Activated B cell treated with CpG ODN at 0.5 μM for 24 hours (primary cell): Measurements from ENCODE around the gene MKI67. TPM values are rescaled to one million over a fixed set of nuclear protein-coding genes. Genes with fewer than 3 reads are reported as not detected.

Experiments used
- ATAC-seq: fragments of 200-7000 bp; cut with Tn5 transposase; one replicate; pipeline ENCODE4 v1.10.0; 2021; ENCODE audit warnings: low read depth, mild to moderate bottlenecking, moderate library complexity
- CTCF ChIA-PET: fragments of 350-600 bp; sonication (Branson Sonifier 250); formaldehyde crosslinking; loops from one replicate; lab custom pipeline; 2021; ENCODE audit warnings: antibody characterized with exemption; lab: Charles Lee
- POLR2A ChIA-PET: fragments of 350-600 bp; sonication (Branson Sonifier 250); formaldehyde crosslinking; loops from one replicate; lab custom pipeline; 2021; ENCODE audit warnings: antibody characterized with exemption; lab: Charles Lee
- DNase-seq: peaks from one replicate; pipeline ENCODE4 v3.0.0; 2022
- H3K27ac Mint-ChIP-seq: one replicate; pipeline ENCODE4 v1.8.0; 2020; ENCODE audit warnings: mixed read lengths
- H3K27me3 Mint-ChIP-seq: one replicate; pipeline ENCODE4 v1.8.0; 2021; ENCODE audit warnings: mixed read lengths
- H3K36me3 Mint-ChIP-seq: one replicate; pipeline ENCODE4 v1.8.0; 2021; ENCODE audit warnings: low read depth, mixed read lengths
- H3K4me1 Mint-ChIP-seq: one replicate; pipeline ENCODE4 v1.8.0; 2021; ENCODE audit warnings: mixed read lengths
- H3K4me3 Mint-ChIP-seq: one replicate; pipeline ENCODE4 v1.8.0; 2020; ENCODE audit warnings: mild to moderate bottlenecking, mixed read lengths
- H3K9me3 Mint-ChIP-seq: one replicate; pipeline ENCODE4 v1.8.0; 2020; ENCODE audit warnings: mixed read lengths
- intact Hi-C: fragments of 100-400 bp; cut with micrococcal nuclease; formaldehyde crosslinking; loops from one replicate; pipeline ENCODE4 v1.15.1; 2024
- total RNA-seq: library from RNA; stranded (reverse); gene quantifications from 2 replicates; pipeline ENCODE4 v1.2.3, GENCODE V29; 2022
- TF ChIP-seq, protein P1 (sequence below): fragments of 200-600 bp; IDR thresholded peaks from one replicate; pipeline ENCODE4 v1.8.0; 2022; ENCODE audit warnings: antibody characterized with exemption, mild to moderate bottlenecking

MKI67 gene
- total RNA-seq, 1 donor from 2014 or later = 2.2 TPM

DNA sequence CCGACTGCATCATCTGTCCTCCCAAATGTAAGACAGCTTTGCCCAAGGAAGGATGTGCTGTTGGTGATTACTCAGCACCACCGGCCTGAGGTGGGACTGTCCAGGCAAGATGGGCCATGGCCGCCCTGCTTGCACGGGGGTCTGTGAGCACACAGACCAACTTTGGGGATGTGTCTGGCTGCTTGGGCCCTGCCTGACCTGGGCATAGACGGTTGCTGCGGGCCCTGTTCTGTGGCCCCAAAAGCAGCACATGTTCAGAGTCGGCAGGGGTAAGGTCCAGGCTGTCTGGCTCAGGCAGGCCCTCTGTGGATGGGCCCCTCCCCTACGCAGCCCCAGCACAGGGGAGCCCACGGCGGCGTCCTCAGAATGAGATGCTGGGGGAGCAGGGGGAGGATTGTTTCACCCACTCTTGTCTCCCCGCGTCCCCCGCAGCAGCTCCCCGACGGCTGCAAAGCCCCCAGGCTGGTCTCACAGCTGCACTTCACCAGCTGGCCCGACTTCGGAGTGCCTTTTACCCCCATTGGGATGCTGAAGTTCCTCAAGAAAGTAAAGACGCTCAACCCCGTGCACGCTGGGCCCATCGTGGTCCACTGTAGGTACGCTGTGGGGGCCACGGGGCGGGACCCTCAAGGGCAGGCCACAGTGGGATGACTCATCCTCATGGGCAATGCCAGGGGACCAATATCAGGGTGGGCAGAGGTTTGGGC is 58.4 kb downstream of the MKI67 start:
- no peak for ATAC-seq
- CTCF ChIA-PET = interaction anchor here (1.8 to 6.0 kb wide), 5 partner anchors 20 to 214 kb away, joined by 8 to 196 read pairs (median 19); partner anchors contain the start of gene PTPRE
- Mint-ChIP-seq H3K27me3 (no peaks in the 10 kb centered on the region), H3K4me1 (peaks cover 51% of the 10 kb centered on the region), H3K4me3 (no peak overlapping the region), H3K36me3 (peaks cover 69% of the 10 kb centered on the region), H3K9me3 (no peaks in the 10 kb centered on the region), H3K27ac (no peak overlapping the region)
- TF ChIP-seq, protein P1, sequence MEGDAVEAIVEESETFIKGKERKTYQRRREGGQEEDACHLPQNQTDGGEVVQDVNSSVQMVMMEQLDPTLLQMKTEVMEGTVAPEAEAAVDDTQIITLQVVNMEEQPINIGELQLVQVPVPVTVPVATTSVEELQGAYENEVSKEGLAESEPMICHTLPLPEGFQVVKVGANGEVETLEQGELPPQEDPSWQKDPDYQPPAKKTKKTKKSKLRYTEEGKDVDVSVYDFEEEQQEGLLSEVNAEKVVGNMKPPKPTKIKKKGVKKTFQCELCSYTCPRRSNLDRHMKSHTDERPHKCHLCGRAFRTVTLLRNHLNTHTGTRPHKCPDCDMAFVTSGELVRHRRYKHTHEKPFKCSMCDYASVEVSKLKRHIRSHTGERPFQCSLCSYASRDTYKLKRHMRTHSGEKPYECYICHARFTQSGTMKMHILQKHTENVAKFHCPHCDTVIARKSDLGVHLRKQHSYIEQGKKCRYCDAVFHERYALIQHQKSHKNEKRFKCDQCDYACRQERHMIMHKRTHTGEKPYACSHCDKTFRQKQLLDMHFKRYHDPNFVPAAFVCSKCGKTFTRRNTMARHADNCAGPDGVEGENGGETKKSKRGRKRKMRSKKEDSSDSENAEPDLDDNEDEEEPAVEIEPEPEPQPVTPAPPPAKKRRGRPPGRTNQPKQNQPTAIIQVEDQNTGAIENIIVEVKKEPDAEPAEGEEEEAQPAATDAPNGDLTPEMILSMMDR = no peak
- intact Hi-C loops = no loop called here
- POLR2A ChIA-PET = no interaction called here
- no peak for DNase-seq

DNA sequence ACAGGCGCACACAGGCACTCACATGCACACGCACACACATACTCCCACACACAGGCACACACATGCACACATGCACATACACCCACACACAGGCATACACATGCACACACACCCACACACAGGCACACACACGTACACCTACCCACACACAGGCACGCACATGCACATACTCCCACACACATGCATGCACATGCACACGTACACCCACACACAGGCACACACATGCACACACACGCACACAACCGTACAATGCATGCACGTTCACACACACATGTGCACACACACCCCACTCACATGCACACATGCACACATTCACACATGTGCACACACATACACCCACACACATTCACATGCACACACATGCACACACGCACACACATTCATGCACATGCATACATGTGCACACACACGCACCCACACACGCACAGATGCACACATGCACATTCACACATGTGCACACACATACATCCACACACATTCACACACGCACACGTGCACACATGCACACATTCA is 59.3 kb downstream of the MKI67 start:
- TF ChIP-seq, protein P1 = no peak
- no peaks in the 10 kb centered on the region for H3K27me3 Mint-ChIP-seq
- H3K9me3 Mint-ChIP-seq = no peaks in the 10 kb centered on the region
- no peak for ATAC-seq
- DNase-seq = no peak
- H3K4me3 Mint-ChIP-seq = no peak overlapping the region
- ChIA-PET CTCF (interaction anchor here (2.3 to 6.0 kb wide), 3 partner anchors 31 to 160 kb away, joined by 10 to 196 read pairs (median 44); partner anchors contain the start of gene PTPRE), POLR2A (interaction anchor here (5.6 kb wide), 1 partner anchor 18 kb away, joined by 162 read pairs; no protein-coding TSS in a partner anchor)
- intact Hi-C loops = no loop called here
- peaks cover 60% of the 10 kb centered on the region for H3K4me1 Mint-ChIP-seq
- H3K36me3 Mint-ChIP-seq = peaks cover 62% of the 10 kb centered on the region
- H3K27ac Mint-ChIP-seq = no peak overlapping the region

DNA sequence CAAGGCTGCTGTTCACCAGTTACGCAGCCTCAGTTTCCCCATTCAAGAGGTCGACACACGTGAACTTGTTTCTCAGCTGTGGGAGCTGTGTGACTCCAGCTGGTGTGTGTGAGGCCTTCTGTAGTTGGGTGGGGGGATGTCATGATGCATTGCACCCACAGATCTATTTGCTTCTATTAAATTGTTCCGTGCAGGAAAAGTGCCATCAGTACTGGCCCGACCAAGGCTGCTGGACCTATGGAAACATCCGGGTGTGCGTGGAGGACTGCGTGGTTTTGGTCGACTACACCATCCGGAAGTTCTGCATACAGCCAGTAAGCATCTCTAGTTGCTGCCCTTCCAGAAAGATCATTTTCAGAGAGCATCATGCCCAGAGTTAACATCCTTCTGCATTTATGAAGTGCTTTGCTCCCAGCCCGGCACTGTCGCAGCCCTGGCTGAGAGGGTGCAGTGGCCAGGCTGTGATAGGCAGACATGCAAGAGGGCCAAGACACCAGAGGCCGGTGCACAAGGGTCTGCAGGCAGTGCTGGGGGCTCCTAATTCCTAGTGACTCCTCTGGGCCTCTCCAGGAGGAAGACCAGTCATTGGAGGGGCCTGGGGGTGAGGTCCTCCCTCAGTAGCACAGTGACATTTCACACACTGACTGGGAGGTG is 60.2 kb downstream of the MKI67 start:
- H3K9me3 Mint-ChIP-seq = no peaks in the 10 kb centered on the region
- intact Hi-C loops = loop anchor here (1.0 kb wide), 2 partner anchors 60 to 160 kb away; partner anchors contain the start of gene MKI67
- H3K4me3 Mint-ChIP-seq = no peak overlapping the region
- H3K27me3 Mint-ChIP-seq = no peaks in the 10 kb centered on the region
- ChIA-PET CTCF (interaction anchor here (2.3 to 6.0 kb wide), 2 partner anchors 31 to 159 kb away, joined by 10 to 44 read pairs; partner anchors contain the start of gene PTPRE), POLR2A (interaction anchor here (4.5 to 5.6 kb wide), 2 partner anchors 17 to 212 kb away, joined by 22 to 162 read pairs; no protein-coding TSS in a partner anchor)
- TF ChIP-seq, protein P1 = no peak
- ATAC-seq = no peak
- peaks cover 64% of the 10 kb centered on the region for H3K4me1 Mint-ChIP-seq
- peak overlapping the region; percentile 53 for H3K27ac Mint-ChIP-seq
- H3K36me3 Mint-ChIP-seq = peaks cover 55% of the 10 kb centered on the region
- DNase-seq = no peak

DNA sequence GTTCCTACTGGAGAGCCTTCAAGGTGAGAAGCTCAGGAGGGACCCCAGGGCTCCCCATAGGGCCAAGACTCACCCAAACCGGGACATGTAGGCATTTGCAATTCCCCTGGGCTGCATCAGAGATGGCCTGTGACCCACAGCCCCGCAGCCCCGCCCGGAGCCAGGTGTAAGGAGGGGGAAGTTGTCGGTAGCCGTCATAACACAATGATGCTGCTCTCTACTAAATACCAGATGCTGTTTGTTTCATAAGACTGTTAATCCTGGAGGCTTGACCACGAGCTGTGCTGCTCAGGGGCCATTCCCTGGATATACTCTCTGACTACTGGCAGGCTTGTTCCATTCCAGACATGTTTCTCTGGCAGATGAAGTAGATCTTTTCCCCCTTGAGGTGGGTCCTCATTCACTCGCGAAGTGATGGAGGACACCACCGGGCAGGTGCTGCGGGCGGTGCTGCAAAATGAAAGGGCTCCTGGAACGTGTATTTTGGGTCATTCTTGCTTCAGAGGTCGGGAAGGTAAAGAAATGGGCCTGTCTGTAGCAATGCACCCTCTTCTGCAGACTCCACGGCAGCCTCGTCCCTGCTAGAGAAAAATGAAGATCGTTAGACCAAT is 61.1 kb downstream of the MKI67 start:
- Mint-ChIP-seq H3K36me3 (peaks cover 52% of the 10 kb centered on the region), H3K4me1 (peaks cover 65% of the 10 kb centered on the region), H3K27me3 (no peaks in the 10 kb centered on the region), H3K27ac (peak overlapping the region; percentile 86), H3K9me3 (no peaks in the 10 kb centered on the region), H3K4me3 (peak overlapping the region; percentile 57)
- DNase-seq (no peak), ATAC-seq (no peak)
- TF ChIP-seq, protein P1 = no peak
- ChIA-PET POLR2A (interaction anchor here (1.3 to 5.6 kb wide), 3 partner anchors 16 to 211 kb away, joined by 4 to 162 read pairs (median 22); no protein-coding TSS in a partner anchor), CTCF (interaction anchor here (1.0 to 6.0 kb wide), 4 partner anchors 13 to 84 kb away, joined by 4 to 44 read pairs (median 16); no protein-coding TSS in a partner anchor)
- intact Hi-C loops = loop anchor here (1.0 to 5.0 kb wide), 8 partner anchors 18 to 1407 kb away; partner anchors contain the start of gene MKI67
